ENCODE data around the gene PLD2. TPM values are rescaled to one million over a fixed set of nuclear protein-coding genes. Genes with fewer than 3 reads are reported as not detected.

Gene PLD2
- total and polyA plus RNA-seq, 10 of the 15 experiments (the other 5 are each of a cell fraction or from before 2014, with no cell fraction given), result 0.71 to 16.5 (median 7.0) TPM

DNA sequence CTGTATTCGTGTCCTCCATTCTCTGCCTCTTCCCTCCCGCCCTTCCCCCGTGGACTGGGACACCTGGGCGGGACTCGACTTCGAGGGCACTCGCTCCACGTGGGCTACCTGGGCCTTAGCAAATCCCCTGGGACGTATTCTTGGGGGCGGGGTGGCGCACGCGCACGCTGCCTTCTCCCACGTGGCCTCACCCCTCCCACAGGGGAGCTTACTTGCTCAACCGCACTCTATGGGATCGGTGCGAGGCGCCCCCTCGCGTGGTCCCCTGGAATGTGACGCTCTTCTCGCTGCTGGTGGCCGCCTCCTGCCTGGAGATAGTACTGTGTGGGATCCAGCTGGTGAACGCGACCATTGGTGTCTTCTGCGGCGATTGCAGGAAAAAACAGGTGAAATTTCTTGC, 24.3 kb upstream of the PLD2 start:
- no peak overlapping the region for H3K9ac ChIP-seq (ENCODE audit: control insufficient read depth, insufficient read depth, low read length)
- peaks cover 13 to 14% of the 10 kb centered on the region in 2 experiments for H3K27me3 ChIP-seq (replicated peaks in 1 of 2; ENCODE audit: control insufficient read depth in 2 of 2, insufficient read depth in 2 of 2, low read length in 1 of 2)
- POLR2A ChIA-PET, result interaction anchor here (0.8 kb wide), 1 partner anchor 9 kb away, joined by 4 read pairs; no protein-coding TSS in a partner anchor
- no peaks in the 10 kb centered on the region for H3K79me2 ChIP-seq (ENCODE audit: control insufficient read depth, insufficient read depth, low read length)
- intact Hi-C loops (cut with micrococcal nuclease; ENCODE audit: unreplicated experiment) (loop anchor here (10.0 kb wide), 1 partner anchor 48 kb away; the partner anchor contains the start of genes CXCL16, MED11 and ZMYND15), in situ Hi-C loops (cut with MboI) (no loop called here)
- no peak overlapping the region for H3K4me2 ChIP-seq (ENCODE audit: control insufficient read depth, insufficient read depth)
- CTCF ChIA-PET, result interaction anchor here (0.6 to 0.9 kb wide), 3 partner anchors 73 to 404 kb away, joined by 3 to 4 read pairs (median 3); no protein-coding TSS in a partner anchor
- no peaks in the 10 kb centered on the region for H3K9me3 ChIP-seq (replicated peaks; ENCODE audit: control insufficient read depth, insufficient read depth, low read length)
- no peak overlapping the region for H3K4me3 ChIP-seq
- RAD21 ChIA-PET (ENCODE audit: unreplicated experiment), result no interaction called here
- SMC1A ChIA-PET (ENCODE audit: uncharacterized antibody, unreplicated experiment), result no interaction called here
- no TSS peak for BruUV-seq (replicated peaks)
- H3K36me3 ChIP-seq (ENCODE audit: control insufficient read depth in 2 of 2, insufficient read depth in 2 of 2, low read length in 1 of 2), result no peaks in the 10 kb centered on the region
- WGBS (ENCODE audit: insufficient coverage, insufficient replicate concordance, low lambda C conversion rate, missing lambda C conversion rate), result 51% methylated on average over 23 of the region's 28 CpGs
- no peak for ATAC-seq
- no peaks in the 10 kb centered on the region for H4K20me1 ChIP-seq (ENCODE audit: control insufficient read depth, insufficient read depth)
- H2AFZ ChIP-seq (ENCODE audit: control insufficient read depth, low read depth, low read length), result no peak overlapping the region
- H3K4me1 ChIP-seq (ENCODE audit: control insufficient read depth, insufficient read depth, low read length), result peaks cover 4% of the 10 kb centered on the region
- TF ChIP-seq, protein P1, sequence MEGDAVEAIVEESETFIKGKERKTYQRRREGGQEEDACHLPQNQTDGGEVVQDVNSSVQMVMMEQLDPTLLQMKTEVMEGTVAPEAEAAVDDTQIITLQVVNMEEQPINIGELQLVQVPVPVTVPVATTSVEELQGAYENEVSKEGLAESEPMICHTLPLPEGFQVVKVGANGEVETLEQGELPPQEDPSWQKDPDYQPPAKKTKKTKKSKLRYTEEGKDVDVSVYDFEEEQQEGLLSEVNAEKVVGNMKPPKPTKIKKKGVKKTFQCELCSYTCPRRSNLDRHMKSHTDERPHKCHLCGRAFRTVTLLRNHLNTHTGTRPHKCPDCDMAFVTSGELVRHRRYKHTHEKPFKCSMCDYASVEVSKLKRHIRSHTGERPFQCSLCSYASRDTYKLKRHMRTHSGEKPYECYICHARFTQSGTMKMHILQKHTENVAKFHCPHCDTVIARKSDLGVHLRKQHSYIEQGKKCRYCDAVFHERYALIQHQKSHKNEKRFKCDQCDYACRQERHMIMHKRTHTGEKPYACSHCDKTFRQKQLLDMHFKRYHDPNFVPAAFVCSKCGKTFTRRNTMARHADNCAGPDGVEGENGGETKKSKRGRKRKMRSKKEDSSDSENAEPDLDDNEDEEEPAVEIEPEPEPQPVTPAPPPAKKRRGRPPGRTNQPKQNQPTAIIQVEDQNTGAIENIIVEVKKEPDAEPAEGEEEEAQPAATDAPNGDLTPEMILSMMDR (IDR thresholded peaks at IDR 0.05 in 2 of 3, conservative IDR thresholded peaks at IDR 0.05 in 1 of 3; ENCODE audit: control insufficient read depth in 2 of 3, extremely low read depth in 1 of 3, insufficient read depth in 1 of 3, low read depth in 3 of 3, low read length in 3 of 3), result 0 out of 6 replicates have a peak, but pooled peaks of 1 of the 3 experiments have one; percentile 6
- no peak for TF ChIP-seq CREB1 (IDR thresholded peaks at IDR 0.05; ENCODE audit: low read depth)
- no peak for DNase-seq (ENCODE audit: low read depth, low spot score)
- H3K27ac ChIP-seq (ENCODE audit: control insufficient read depth, insufficient read depth), result no peak overlapping the region
- FAIRE-seq, result no peak

DNA sequence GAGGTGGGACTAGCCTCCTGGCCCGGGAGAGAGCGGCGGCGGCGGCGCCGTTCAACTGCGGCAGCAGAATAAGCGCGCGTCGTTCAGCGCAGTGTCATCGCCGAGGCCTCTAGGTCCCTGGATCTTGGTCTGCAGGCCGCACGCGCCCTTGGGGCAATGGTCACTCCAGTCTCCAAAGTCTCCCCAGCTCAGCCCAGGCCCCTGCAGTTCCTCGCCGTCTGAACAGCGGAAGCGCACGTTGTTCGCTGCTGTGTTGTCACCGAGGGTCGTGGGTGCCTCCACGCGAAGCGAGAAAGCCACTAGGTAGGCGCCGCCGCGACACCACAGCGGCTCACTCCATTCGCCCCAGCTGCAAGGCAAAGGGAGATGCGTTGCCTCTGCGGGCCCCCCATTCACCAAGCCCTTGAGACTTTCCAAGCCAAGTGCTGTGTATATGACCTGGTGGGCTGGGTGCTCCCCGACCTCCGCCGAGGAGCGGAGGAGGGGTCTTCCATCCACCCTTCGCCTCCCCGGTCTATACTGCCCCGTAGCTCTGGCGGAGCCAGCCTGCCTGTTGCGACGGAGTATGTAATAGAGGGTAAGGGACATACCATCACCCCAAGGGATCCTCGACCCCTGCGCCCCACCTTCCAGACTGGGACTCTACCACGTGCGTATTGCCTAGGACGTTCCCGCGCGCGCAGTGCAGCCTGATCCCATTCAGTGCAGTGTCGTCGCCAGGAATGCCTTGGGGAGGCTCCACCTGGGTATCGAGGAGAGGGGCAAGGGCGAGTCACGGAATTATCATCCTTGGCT, 21.4 kb upstream of the PLD2 start:
- Histone ChIP-seq H3K9ac (ENCODE audit: control insufficient read depth, insufficient read depth, low read length) (no peak overlapping the region), H2AFZ (ENCODE audit: control insufficient read depth, low read depth, low read length) (no peak overlapping the region), H3K79me2 (ENCODE audit: control insufficient read depth, insufficient read depth, low read length) (no peaks in the 10 kb centered on the region), H3K4me3 (no peak overlapping the region), H3K27me3 (replicated peaks in 1 of 2; ENCODE audit: control insufficient read depth in 2 of 2, insufficient read depth in 2 of 2, low read length in 1 of 2) (peaks cover 18 to 19% of the 10 kb centered on the region in 2 experiments), H3K4me1 (ENCODE audit: control insufficient read depth, insufficient read depth, low read length) (peaks cover 9% of the 10 kb centered on the region), H3K9me3 (replicated peaks; ENCODE audit: control insufficient read depth, insufficient read depth, low read length) (no peaks in the 10 kb centered on the region), H4K20me1 (ENCODE audit: control insufficient read depth, insufficient read depth) (no peaks in the 10 kb centered on the region), H3K27ac (ENCODE audit: control insufficient read depth, insufficient read depth) (no peak overlapping the region), H3K36me3 (ENCODE audit: control insufficient read depth in 2 of 2, insufficient read depth in 2 of 2, low read length in 1 of 2) (no peaks in the 10 kb centered on the region), H3K4me2 (ENCODE audit: control insufficient read depth, insufficient read depth) (no peak overlapping the region; the same call in 1 of the 2 replicates)
- RAD21 ChIA-PET (ENCODE audit: unreplicated experiment), result interaction anchor here (1.7 kb wide), 1 partner anchor 75 kb away, joined by 5 read pairs; the partner anchor contains the start of gene ARRB2
- in situ Hi-C loops (cut with MboI), result no loop called here
- intact Hi-C loops (cut with micrococcal nuclease; ENCODE audit: unreplicated experiment), result loop anchor here (2.0 to 10.0 kb wide), 3 partner anchors 51 to 103 kb away; partner anchors contain the start of genes ARRB2, CXCL16, MED11 and ZMYND15
- BruUV-seq (replicated peaks), result no TSS peak
- POLR2A ChIA-PET, result no interaction called here
- no peak for ATAC-seq
- CTCF ChIA-PET, result interaction anchor here (0.8 kb wide), 1 partner anchor 9 kb away, joined by 3 read pairs; no protein-coding TSS in a partner anchor
- SMC1A ChIA-PET (ENCODE audit: uncharacterized antibody, unreplicated experiment), result no interaction called here
- FAIRE-seq, result no peak
- no peak for DNase-seq (ENCODE audit: low read depth, low spot score)
- whole genome bisulfite sequencing (ENCODE audit: insufficient coverage, insufficient replicate concordance, low lambda C conversion rate, missing lambda C conversion rate), result 20% methylated on average over 61 of the region's 61 CpGs
- TF ChIP-seq BHLHE40 (IDR thresholded peaks at IDR 0.05; ENCODE audit: borderline replicate concordance in 1 of 2, low read depth in 2 of 2, low read length in 1 of 2), result no peak
- TF ChIP-seq, protein P2, sequence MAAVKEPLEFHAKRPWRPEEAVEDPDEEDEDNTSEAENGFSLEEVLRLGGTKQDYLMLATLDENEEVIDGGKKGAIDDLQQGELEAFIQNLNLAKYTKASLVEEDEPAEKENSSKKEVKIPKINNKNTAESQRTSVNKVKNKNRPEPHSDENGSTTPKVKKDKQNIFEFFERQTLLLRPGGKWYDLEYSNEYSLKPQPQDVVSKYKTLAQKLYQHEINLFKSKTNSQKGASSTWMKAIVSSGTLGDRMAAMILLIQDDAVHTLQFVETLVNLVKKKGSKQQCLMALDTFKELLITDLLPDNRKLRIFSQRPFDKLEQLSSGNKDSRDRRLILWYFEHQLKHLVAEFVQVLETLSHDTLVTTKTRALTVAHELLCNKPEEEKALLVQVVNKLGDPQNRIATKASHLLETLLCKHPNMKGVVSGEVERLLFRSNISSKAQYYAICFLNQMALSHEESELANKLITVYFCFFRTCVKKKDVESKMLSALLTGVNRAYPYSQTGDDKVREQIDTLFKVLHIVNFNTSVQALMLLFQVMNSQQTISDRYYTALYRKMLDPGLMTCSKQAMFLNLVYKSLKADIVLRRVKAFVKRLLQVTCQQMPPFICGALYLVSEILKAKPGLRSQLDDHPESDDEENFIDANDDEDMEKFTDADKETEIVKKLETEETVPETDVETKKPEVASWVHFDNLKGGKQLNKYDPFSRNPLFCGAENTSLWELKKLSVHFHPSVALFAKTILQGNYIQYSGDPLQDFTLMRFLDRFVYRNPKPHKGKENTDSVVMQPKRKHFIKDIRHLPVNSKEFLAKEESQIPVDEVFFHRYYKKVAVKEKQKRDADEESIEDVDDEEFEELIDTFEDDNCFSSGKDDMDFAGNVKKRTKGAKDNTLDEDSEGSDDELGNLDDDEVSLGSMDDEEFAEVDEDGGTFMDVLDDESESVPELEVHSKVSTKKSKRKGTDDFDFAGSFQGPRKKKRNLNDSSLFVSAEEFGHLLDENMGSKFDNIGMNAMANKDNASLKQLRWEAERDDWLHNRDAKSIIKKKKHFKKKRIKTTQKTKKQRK (IDR thresholded peaks at IDR 0.05; ENCODE audit: low read depth, low read length), result no peak
- TF ChIP-seq KAT2A (conservative IDR thresholded peaks at IDR 0.05; ENCODE audit: control insufficient read depth, low read depth, low read length), result no peak
- no peak for TF ChIP-seq SMAD5 (IDR thresholded peaks at IDR 0.05; ENCODE audit: low read depth)
- no peak for TF ChIP-seq MTA3 (IDR thresholded peaks at IDR 0.05; ENCODE audit: borderline replicate concordance, low read length)
- TF ChIP-seq CREB1 (IDR thresholded peaks at IDR 0.05; ENCODE audit: low read depth), result no peak
- TF ChIP-seq NR2C1 (IDR thresholded peaks at IDR 0.05), result no peak
- TF ChIP-seq CBFB (IDR thresholded peaks at IDR 0.05; ENCODE audit: low read depth), result no peak
- TF ChIP-seq FOS (IDR thresholded peaks at IDR 0.05; ENCODE audit: borderline replicate concordance, extremely low read depth, insufficient read length), result no peak
